ENCODE measurements around the gene BPIFB3. TPM values are rescaled to one million over a fixed set of nuclear protein-coding genes. Genes with fewer than 3 reads are reported as not detected.

The BPIFB3 gene
- total RNA-seq, 1 experiment from 2014 or later = not detected

DNA sequence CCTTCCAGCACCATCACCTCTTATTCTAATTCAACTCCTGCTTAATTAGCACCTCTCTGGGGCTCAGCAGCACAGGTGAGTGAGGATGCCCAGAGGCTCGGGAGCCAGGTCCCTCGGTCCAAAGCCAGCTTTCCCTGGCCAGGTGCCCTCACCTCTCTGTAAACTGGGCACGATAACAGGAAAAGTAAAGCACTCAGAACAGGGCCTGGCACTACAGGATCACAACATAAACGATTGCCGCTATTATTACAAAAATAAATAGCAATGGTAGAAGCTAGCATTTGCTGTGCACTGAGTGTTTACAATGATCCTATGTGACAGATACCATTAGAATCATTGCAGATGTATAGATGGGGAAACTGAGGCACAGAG, 43.6 kb upstream of the BPIFB3 start:
- Histone ChIP-seq H3K27me3 (ENCODE audit: control insufficient read depth, insufficient read depth, low read length) (no peaks in the 10 kb centered on the region; the same call in 1 of the 2 replicates), H3K9me3 (ENCODE audit: control insufficient read depth, insufficient read depth, low read depth, low read length) (no peaks in the 10 kb centered on the region), H3K27ac (ENCODE audit: low read length) (no peak overlapping the region), H3K36me3 (ENCODE audit: control insufficient read depth, insufficient read depth, low read length) (no peaks in the 10 kb centered on the region), H3K4me3 (ENCODE audit: low read depth in 2 of 2, low read length in 2 of 2) (no peak overlapping the region), H3K4me1 (ENCODE audit: control insufficient read depth, insufficient read depth, low read length) (peaks cover 4% of the 10 kb centered on the region; the same call in 1 of the 2 replicates)
- CTCF ChIA-PET = no interaction called here
- POLR2A ChIA-PET = no interaction called here
- in situ Hi-C loops (cut with HindIII; ENCODE audit: low pct_unique_long_range_greater_than_20kb, low sequenced_read_pairs) = no loop called here
- BruUV-seq (replicated peaks) = no TSS peak
- intact Hi-C loops (cut with micrococcal nuclease; ENCODE audit: unreplicated experiment) = no loop called here
- DNase-seq (ENCODE audit: low read depth, low spot score) (no peak), ATAC-seq (no peak)
- TF ChIP-seq TCF7L2 (IDR thresholded peaks at IDR 0.05; ENCODE audit: low read depth, low read length) (no peak), POLR2AphosphoS5 (IDR thresholded peaks at IDR 0.05; ENCODE audit: low read depth, low read length) (no peak), SIN3A (IDR thresholded peaks at IDR 0.05; ENCODE audit: borderline replicate concordance, insufficient read depth, low read depth, low read length) (no peak), CTCF (IDR thresholded peaks at IDR 0.05) (no peak)
- TF ChIP-seq, protein P1, sequence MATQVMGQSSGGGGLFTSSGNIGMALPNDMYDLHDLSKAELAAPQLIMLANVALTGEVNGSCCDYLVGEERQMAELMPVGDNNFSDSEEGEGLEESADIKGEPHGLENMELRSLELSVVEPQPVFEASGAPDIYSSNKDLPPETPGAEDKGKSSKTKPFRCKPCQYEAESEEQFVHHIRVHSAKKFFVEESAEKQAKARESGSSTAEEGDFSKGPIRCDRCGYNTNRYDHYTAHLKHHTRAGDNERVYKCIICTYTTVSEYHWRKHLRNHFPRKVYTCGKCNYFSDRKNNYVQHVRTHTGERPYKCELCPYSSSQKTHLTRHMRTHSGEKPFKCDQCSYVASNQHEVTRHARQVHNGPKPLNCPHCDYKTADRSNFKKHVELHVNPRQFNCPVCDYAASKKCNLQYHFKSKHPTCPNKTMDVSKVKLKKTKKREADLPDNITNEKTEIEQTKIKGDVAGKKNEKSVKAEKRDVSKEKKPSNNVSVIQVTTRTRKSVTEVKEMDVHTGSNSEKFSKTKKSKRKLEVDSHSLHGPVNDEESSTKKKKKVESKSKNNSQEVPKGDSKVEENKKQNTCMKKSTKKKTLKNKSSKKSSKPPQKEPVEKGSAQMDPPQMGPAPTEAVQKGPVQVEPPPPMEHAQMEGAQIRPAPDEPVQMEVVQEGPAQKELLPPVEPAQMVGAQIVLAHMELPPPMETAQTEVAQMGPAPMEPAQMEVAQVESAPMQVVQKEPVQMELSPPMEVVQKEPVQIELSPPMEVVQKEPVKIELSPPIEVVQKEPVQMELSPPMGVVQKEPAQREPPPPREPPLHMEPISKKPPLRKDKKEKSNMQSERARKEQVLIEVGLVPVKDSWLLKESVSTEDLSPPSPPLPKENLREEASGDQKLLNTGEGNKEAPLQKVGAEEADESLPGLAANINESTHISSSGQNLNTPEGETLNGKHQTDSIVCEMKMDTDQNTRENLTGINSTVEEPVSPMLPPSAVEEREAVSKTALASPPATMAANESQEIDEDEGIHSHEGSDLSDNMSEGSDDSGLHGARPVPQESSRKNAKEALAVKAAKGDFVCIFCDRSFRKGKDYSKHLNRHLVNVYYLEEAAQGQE (IDR thresholded peaks at IDR 0.05; ENCODE audit: insufficient read depth in 1 of 2, low read depth in 2 of 2, low read length in 1 of 2) = no peak

GRCh38 chr20:33010674-33011449, 42.8 kb upstream of the BPIFB3 start:
- in situ Hi-C loops (cut with HindIII; ENCODE audit: low pct_unique_long_range_greater_than_20kb, low sequenced_read_pairs) (no loop called here), intact Hi-C loops (cut with micrococcal nuclease; ENCODE audit: unreplicated experiment) (no loop called here)
- ATAC-seq = no peak; the same call in 1 of the 2 replicates
- Histone ChIP-seq H3K27me3 (ENCODE audit: control insufficient read depth, insufficient read depth, low read length) (no peaks in the 10 kb centered on the region; the same call in 1 of the 2 replicates), H3K9me3 (ENCODE audit: control insufficient read depth, insufficient read depth, low read depth, low read length) (no peaks in the 10 kb centered on the region), H3K36me3 (ENCODE audit: control insufficient read depth, insufficient read depth, low read length) (no peaks in the 10 kb centered on the region), H3K27ac (ENCODE audit: low read length) (no peak overlapping the region), H3K4me1 (ENCODE audit: control insufficient read depth, insufficient read depth, low read length) (peaks cover 4% of the 10 kb centered on the region; the same call in 1 of the 2 replicates), H3K4me3 (ENCODE audit: low read depth in 2 of 2, low read length in 2 of 2) (no peak overlapping the region)
- CTCF ChIA-PET = no interaction called here
- DNase-seq (ENCODE audit: low read depth, low spot score) = no peak
- no peak for TF ChIP-seq TCF7L2 (IDR thresholded peaks at IDR 0.05; ENCODE audit: low read depth, low read length)
- TF ChIP-seq CTCF (IDR thresholded peaks at IDR 0.05) = no peak
- TF ChIP-seq POLR2AphosphoS5 (IDR thresholded peaks at IDR 0.05; ENCODE audit: low read depth, low read length) = no peak
- TF ChIP-seq, protein P1 (IDR thresholded peaks at IDR 0.05; ENCODE audit: insufficient read depth in 1 of 2, low read depth in 2 of 2, low read length in 1 of 2) = no peak
- no peak for TF ChIP-seq SIN3A (IDR thresholded peaks at IDR 0.05; ENCODE audit: borderline replicate concordance, insufficient read depth, low read depth, low read length)
- POLR2A ChIA-PET = no interaction called here
- BruUV-seq (replicated peaks) = no TSS peak

Measured in Panc1 (cell line).